ENCODE data around the gene PGM5.
"Not testable (repeated sequence)": the region's sequence is repeated elsewhere in the genome, so short reads cannot be mapped to it uniquely, and the experiment has no call there.

PGM5 gene

DNA sequence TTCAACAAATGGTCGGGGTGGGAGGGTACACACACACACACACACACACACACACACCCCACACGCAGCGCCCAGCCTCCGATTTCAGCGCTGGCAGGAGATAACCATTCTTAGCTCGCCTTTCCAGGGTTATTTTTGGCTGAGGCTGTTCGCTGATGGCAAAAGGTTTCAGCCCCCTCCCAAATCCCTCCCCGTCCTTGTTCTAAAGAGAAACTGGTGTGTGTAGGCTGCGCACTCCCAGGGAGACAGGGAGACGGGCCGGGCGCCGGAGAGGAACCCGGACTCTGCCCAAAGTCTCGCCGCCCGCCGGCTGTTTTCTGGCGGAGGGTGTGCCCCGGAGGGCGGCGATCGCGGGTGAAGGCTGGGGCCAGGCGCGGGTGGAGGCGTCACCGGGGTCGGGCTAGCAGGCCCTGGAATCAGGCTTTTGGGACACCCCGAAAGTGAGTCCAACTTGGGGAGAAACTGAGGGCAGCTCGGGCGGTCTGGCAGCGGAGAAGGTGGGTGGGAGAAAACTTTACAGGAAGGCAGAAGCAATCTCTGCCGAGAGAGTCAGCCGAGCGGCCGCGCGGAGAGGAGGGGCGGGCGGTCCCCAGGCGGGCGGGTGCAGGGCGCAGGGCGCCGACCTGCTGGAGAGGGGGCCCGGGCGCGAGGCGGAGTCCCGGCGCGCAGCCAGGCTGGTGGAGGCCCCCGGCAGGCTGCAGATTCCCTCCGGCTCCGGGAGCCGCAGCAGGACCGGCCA lies at the start of gene PGM5:
Gene PGM5 (plus strand): TSS at position 232 of the 739 bp plus-strand sequence. CDS start 517 bp downstream, outside the sequence.
- not testable (repeated sequence) for DNase-seq

DNA sequence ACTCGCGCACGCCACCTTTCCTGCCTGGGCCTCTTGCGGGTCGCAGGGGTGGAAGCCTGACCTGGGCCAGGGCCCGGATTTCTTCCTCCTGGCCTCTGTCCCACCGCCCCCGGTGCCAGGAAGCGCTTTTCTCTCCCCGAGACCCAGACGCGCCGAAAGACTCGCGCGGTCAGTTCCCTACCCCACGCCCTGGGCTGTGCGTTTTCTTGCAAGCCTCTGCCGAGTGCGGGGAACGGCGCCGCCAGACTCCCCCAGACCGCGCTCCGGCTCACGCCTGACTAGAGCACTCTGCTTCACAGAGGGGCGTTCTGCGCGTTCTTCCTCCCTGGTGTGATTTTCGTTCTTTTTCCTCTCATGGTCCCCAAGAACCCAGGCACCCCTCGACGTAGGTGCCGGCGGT lies 49.3 kb upstream of the PGM5 start:
- not testable (repeated sequence) for DNase-seq

DNA sequence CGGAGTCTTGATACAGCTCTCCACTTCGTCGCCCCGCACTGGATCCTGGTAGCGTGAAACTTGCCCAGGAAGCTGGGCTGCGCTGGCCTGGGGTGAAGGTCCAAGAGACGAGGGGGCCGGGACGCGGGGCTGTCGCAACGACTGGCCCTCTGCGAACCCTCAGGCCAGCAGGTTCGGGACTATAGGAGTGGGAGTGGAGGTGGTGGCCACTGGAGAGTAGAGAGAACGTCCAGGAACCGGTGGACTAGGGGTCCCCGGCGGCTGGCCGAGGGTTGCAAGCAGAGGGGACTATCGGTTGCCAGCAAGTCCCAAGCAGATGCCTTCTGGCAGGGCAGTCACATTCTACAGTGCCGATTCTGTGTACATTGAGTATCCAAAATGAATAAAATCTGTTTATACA lies 48.8 kb upstream of the PGM5 start:
- not testable (repeated sequence) for DNase-seq

DNA sequence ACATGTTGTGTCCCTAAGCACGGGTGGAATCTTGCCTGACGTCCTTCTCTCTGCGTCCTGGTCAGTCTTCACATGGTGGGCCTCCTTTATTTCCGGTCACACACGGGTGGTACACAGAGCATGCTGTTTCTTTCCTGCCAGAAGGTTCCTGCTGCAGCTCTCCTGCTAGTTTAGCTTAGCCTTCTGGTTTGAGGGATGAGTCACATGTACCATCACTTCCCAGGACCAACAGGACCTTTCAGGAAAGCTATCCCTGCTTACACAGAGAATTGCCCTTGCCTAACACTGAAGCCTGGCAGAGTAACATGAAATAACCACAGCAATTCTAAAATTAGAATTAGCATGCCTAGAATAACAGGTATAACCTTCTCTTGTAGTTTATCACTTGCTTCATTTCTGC lies 45.2 kb upstream of the PGM5 start:
- DNase-seq = not testable (repeated sequence)

DNA sequence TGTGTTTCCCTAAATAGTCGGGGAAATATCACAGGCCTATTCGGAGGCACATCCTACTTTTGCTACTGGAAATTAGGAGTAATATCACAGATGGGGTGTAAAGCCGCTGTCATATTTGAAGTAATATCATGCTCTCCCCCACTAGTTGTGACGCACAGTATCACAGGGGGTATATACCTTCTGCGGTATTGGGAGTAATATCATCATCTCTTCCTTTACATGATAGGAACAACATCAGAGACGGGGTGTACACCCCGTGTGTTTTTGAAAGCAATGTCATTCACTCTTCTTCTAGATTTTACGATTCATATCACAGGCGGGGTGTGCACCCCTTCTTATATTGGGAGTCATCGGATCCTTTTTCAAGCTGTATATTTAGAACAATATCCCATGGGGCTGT lies 38.2 kb upstream of the PGM5 start:
- DNase-seq = not testable (repeated sequence)

DNA sequence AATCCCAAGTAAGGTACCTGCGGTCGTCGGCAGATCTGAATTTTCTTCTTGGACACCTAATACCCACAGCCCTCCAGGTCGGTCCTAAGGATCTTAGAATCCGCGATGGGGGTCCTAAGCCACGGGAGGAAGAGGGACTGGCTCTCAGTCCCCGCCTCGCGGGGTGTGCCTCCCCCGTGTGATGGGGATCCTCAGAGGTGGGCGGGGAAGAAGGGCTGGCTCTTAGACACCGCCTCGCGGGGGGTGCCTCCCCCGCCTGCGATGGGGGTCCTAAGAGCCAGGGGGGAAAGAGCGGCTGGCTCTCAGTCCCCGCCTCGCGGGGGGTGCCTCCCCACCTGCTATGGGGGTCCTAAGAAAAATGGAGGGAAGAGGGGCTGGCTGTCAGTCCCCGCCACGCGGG lies 32.7 kb upstream of the PGM5 start:
- not testable (repeated sequence) for DNase-seq

DNA sequence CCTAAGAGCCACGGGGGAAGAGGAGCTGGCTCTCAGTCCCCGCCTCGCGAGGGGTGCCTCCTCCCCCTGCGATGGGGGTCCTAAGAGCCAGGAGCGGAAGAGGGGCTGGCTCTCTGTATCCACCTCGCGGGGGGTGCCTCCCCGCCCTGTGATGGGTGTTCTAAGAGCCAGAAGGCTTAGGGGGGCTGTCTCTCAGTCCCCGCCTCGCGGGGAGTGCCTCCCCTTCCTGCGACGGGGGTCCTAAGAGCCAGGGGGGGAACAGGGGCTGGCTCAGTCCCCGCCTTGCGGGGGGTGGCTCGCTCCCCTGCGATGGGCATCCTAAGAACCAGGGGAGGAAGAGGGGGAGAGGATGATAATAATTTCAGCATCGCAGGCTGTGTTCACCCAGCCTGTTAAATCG lies 31.9 kb upstream of the PGM5 start:
- not testable (repeated sequence) for DNase-seq

DNA sequence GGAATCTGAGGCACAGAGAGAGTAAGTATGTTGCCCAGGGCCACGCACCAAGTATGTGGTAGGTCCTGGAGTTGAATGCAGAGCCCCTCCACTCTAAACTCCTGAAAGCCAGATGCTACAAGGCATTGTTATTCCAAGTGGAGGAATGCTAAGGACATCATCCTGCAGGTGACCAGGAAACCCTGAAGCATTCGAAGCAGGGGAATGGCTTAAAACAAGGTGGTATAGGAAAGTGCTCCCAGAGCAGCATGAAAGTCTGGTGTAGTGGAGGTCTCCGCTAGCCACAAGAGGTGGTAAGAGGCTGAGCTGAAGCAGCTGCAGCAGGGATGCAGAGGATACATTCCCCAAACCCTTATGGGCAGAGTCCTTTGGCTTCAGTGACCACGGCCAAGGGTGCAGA lies 27.3 kb upstream of the PGM5 start:
- not testable (repeated sequence) for DNase-seq

DNA sequence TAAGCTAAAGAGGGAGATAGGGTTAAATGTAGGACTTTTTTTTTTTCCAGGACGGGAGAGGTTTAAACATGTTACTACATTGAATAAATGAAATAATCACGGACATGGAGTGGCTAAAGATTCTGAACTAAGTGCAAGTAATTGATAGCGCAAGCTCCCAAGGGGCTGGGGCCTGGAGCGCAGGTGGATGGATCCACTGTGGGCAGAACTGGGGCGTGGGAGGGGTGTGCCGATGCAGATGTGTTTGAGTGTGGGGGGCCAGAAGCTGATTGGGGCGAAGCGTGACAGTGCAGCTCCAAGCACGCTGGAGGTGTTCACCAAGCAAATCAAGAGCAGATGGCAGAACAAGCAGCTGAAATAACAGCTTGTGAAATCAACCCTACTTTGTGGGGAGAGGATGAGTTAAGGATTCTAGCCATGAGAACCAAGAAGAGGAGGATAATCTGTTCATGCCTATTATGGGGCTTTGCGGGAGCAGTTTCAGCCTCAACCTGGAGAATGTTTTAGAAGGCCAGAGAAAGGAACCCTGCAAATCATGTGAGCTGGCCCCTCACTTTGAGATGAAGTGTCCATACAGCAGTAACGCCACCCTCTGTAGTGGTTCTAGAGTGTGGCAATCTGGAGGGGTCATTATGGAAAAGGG lies 25.8 kb upstream of the PGM5 start:
- not testable (repeated sequence) for DNase-seq

DNA sequence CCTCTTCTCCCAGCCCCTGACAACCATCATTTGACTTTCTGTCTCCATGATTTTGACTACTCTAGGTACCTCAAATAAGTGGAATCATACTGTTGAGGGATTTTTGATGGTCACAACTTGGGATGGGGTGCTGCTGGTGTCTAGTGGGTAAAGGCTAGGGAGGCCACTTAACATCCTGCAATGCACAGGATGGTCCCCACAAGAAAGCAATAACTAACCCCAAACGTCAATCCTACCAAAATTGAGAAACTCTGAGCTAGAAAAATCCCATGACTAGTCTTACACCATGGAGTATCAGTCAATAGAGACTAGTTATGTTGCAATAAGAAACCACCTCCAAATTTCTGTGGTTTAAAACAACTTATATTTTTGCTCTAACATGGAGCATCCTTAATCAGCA lies 24.3 kb upstream of the PGM5 start:
- not testable (repeated sequence) for DNase-seq

DNA sequence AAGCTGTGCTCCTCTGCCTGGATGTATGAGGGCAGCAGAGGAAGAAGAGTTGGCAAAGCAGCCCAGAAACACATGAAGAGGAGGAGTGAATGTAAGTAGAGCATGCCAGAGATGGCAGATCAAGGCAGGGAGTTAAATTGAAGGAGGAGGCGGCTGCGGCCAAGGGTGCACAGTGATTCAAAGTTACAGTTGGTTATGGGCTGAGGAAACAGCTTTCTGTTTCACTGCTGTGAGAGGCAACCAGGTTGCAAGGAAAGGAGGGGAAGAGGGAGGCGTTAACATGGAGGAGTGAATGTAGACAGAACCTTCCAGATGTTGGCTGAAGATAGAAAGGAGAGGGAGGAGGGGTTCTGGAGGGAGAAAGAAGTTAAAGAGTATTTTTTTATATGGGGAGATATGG lies 20.5 kb upstream of the PGM5 start:
- not testable (repeated sequence) for DNase-seq

DNA sequence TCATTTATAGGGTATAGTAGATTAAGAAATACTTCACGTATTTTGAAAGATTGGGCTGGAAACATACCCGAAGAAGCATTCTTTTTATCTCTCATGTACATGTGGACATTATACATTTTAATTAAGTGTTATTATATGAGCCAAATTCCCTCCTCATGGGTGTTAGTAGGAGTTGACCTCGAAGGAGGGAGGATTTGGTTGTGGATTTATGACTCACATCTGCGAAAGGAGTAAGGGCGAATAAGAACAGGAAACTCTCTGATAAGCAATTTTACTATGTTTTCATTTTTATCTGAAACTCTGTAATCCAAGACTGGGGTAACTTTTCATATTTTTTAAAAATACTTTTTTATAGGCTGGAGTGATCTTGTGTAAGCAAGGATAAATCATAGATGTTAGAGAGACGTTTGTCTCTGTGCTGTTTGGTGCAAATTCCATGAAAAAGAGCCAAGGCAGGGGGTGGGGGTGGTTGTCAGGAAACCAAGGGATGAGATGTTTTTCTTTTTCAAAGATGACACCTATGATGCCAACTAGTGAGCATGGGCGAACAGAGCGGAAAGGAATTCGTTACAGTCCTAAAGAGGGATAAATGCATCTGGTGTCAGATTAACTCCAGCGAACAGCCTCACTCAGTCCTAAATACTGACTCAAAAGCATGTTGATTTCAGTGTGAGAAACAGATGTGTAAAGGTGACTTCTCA lies 19.6 kb upstream of the PGM5 start:
- DNase-seq = not testable (repeated sequence)

DNA sequence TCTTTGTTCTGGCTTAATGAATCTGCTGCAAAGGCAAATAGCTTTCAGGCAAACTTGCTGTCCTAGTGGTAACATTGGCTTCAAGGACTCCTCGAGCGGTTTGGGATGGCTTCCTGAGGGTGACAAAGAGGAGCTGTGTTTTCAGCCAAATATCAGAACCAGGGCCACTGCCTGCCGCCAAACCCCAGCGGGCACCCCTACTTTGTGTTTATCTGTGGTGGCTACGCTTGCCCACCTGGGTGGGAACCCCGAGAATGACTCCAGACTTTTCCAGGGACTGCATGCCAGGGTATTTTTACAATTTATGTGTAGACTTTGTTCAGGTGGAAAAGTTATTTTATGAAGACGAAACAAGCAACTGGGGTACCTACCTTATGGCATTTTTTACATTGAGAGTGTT lies 18.4 kb upstream of the PGM5 start:
- not testable (repeated sequence) for DNase-seq

DNA sequence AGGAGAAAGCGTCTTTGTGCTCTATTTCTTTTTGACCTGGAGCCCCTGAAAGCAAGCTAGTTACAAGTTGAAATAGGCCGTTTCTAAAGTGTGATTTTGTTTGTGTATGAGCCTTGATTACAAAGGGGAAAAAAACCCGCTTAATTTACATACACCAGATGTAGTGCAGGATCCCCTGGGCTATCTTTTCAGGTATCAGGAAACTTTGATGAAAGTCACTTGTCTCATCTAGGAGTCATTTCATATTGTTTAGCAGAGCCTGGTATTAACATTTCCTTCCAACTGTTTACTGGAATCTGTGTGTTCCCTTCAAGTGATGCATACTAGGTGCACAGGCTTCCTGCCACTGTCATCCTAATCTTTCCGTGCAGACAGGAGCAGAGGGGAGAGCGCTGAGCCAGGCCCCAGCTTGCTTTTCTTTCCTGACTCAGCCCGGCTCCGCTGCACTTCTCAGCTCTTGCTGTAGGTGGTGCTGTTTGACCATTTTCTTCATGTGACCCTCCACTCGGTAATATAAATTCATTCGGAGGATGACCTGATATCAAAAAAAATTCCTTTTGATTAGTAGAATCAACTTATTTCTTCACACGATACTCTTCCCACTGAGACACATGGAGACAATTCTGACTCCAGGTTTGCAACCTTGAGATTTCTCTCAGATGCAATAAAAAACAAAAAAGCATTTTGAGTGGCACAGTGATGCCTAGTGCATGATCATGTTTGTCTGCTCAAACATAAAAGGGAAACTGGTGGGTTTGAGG lies 14.0 kb upstream of the PGM5 start:
- DNase-seq = not testable (repeated sequence)

DNA sequence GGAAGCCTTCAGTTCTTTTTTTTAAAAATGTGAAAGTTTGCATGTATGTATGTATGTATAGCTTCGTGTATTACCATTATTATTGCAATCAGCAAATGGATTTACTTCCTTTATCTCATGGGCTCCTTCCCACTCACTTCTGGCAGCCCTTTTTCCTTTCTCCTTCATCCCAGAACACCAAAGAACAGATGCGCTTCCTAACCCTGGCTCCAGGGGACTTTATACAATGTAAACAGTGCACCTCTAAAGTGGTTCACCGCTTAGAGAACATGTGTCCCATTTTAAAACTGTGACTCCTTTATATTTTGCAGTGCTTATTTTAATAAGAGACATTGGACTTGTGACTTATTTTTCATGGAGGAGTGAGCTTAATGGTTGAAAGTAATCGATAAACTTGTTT lies 13.2 kb upstream of the PGM5 start:
- DNase-seq = not testable (repeated sequence)

DNA sequence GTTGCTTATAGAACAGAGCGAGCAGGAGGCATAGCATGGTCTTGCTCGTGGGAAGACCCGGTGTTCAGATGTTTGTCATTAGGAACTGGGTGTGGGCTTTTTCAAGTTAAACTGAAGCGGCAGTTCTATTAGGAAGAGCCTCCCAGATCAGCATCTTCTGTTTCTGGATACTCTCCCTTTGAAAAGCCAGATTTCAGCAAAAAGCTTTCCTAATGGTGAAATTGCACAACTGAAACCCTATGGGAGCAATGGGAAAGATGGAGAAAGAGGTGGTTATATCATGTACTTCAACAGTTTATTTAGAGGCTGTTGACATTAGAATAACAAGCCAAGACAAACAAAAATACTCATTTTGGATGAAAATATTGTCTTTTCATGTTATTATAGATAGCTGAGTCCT lies 12.4 kb upstream of the PGM5 start:
- not testable (repeated sequence) for DNase-seq

DNA sequence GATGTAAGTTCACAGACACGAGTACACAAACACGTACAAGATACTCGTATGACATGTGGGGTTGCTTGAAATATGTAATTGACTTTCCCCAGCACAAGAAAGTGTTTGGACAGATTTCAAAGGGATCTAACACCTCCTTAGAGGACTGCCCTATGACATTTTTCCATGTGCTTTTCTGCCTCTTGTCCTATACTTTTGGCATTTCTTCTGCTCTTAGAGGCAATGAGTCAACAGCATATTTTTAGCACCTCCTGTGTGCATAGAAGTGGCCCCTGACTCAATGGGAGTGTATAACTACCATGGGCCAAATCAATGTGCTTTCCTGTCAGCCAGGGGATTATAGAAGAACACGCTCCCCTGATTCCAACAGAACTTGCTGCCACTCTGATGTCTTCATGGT lies 4.7 kb upstream of the PGM5 start:
- not testable (repeated sequence) for DNase-seq

DNA sequence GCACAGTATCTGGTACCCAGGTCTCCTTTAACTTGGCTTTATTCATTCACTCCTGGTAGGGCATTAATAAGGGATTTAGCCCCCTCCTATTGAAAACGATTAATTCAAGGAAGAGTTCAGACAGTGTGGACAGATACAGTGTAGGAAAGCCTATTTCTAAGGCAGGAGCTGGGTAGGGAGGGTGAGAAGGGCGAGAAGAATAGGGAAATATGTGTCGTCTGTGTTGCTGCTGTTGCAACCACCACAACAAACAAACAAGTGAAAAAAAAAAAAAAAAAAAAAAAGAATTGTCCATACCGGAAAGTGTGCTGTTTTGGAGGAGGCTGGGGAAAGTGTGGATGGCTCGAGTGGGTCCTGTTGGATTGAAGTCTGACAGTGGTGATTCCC lies 425 bp upstream of the PGM5 start:
- DNase-seq = not testable (repeated sequence)

DNA sequence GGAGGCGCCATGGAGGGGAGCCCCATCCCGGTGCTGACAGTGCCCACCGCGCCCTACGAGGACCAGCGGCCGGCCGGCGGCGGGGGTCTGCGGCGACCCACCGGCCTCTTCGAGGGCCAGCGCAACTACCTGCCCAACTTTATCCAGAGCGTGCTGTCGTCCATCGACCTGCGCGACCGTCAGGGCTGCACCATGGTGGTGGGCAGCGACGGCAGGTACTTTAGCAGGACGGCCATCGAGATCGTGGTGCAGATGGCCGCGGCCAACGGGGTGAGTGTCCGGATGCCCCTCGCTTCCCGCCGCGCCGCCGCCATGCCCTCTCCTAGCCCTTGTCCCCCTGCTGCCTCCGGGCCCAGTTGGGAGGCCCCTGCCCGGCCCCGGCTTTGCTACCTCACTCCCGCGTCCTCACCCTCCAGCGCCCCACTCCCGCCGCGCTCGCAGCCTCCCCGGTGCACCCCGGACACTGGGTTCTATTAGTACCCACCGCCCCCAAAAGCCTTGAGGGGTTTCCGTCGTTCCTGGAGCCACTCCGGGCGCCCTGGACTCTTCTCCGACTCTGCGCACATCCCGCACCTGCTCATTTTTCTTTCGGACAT lies 806 bp downstream of the PGM5 start:
- DNase-seq = not testable (repeated sequence)

DNA sequence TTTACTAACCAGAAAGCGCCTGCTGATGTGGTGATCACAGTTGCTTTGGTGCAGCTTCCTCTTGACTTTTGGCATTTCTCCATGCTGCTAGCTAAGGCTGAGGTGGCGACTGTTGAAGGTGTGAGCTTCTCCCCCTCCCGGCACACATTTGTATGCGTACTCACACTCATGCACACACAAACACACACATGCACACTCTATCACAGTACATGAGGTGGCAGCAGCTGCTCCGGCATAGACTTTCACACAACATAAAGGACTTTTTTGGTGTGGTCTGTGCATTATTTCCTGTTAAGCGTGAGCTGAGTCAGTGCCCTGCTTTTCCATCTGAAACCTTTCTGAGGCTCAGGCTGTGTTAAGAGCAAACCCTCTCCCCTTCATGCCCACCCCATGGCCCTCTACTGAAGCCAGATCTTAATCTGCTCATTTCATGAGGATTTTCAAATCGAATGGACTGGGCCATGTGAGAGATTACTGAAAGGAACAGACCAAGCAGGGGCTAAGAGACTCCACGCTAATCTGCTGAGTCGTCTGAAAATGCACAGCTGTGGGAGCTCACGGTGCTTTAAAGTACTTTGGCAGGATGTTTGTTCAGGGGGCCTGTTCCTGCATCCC lies 10.6 kb downstream of the PGM5 start:
- not testable (repeated sequence) for DNase-seq

DNA sequence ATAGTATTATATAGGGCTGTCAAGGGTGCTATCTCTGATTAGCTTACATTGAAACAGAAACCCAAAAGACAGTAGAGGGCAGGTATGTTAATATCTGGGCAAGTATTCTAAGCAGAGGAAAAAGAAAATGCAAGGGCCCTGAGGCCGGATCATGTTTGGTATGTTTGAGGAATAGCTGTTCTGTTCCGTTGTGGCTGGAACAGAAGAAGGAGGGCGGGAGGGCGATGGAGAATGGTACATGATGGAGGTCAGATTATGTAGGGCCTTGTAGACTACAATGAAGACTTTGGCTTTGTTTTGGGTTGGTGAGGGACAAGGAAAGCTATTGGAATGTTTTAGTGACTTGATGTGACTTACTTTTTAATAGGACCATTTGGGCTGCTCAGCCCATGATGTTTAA lies 19.4 kb downstream of the PGM5 start:
- DNase-seq = not testable (repeated sequence)

DNA sequence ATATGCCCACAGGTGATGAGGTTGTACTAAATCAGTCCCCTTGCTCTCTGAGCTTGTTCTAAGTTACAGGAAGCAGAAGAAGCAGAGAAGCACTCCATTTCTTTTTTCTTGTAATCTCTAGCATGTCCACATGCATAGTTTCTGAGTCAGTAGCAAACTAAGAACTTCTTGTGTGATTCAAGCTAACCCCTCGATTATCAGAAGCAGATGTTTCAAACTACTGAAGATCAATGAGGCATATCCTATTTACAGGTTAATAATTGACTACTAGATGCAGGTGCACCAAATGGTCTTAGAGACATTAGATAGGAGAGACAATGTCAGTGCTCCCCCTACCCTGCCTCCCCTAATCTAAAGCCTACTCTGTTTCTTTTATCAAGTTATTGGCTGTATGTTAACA lies 21.3 kb downstream of the PGM5 start:
- DNase-seq = not testable (repeated sequence)

Measured in NCI-H446 treated with DMSO at 0.1 percent for 48 hours (cell line).